ENCODE data around the gene CLEC16A.

DNA sequence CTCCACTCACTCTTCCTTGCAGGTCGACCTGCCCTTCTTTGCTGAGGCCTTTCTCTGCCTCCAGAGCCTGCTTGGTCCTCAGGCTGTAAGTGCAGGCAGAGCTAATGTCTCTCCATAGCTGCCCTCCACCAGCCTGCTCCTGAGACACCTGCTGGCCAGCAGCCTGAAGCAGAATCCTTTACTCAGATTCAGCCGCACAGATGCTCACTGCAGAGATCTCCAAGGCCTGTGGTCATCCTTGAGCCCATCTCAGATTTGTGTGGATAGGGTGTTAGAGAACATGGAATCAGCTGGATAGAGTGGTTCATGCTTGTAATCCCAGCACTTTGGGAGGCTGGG is 13.6 kb upstream of the CLEC16A start:
- TF ChIP-seq EZH2phosphoT487 (IDR thresholded peaks at IDR 0.05; ENCODE audit: unreplicated experiment) = no peak
- no peak for TF ChIP-seq EZH2 (IDR thresholded peaks at IDR 0.05; ENCODE audit: low read depth, unreplicated experiment)
- no peak for TF ChIP-seq POLR2AphosphoS5 (IDR thresholded peaks at IDR 0.05; ENCODE audit: low read depth)
- TF ChIP-seq CTCF (conservative IDR thresholded peaks at IDR 0.05; ENCODE audit: low read depth in 2 of 2) = peak; percentile 18 to 33; a peak in 3 of 4 replicates
- no peak for TF ChIP-seq REST (IDR thresholded peaks at IDR 0.05; ENCODE audit: unreplicated experiment)
- TF ChIP-seq, protein P1, sequence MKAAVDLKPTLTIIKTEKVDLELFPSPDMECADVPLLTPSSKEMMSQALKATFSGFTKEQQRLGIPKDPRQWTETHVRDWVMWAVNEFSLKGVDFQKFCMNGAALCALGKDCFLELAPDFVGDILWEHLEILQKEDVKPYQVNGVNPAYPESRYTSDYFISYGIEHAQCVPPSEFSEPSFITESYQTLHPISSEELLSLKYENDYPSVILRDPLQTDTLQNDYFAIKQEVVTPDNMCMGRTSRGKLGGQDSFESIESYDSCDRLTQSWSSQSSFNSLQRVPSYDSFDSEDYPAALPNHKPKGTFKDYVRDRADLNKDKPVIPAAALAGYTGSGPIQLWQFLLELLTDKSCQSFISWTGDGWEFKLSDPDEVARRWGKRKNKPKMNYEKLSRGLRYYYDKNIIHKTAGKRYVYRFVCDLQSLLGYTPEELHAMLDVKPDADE (IDR thresholded peaks at IDR 0.05) = no peak
- no peak for TF ChIP-seq JUNB (IDR thresholded peaks at IDR 0.05; ENCODE audit: unreplicated experiment)
- TF ChIP-seq, protein P2, sequence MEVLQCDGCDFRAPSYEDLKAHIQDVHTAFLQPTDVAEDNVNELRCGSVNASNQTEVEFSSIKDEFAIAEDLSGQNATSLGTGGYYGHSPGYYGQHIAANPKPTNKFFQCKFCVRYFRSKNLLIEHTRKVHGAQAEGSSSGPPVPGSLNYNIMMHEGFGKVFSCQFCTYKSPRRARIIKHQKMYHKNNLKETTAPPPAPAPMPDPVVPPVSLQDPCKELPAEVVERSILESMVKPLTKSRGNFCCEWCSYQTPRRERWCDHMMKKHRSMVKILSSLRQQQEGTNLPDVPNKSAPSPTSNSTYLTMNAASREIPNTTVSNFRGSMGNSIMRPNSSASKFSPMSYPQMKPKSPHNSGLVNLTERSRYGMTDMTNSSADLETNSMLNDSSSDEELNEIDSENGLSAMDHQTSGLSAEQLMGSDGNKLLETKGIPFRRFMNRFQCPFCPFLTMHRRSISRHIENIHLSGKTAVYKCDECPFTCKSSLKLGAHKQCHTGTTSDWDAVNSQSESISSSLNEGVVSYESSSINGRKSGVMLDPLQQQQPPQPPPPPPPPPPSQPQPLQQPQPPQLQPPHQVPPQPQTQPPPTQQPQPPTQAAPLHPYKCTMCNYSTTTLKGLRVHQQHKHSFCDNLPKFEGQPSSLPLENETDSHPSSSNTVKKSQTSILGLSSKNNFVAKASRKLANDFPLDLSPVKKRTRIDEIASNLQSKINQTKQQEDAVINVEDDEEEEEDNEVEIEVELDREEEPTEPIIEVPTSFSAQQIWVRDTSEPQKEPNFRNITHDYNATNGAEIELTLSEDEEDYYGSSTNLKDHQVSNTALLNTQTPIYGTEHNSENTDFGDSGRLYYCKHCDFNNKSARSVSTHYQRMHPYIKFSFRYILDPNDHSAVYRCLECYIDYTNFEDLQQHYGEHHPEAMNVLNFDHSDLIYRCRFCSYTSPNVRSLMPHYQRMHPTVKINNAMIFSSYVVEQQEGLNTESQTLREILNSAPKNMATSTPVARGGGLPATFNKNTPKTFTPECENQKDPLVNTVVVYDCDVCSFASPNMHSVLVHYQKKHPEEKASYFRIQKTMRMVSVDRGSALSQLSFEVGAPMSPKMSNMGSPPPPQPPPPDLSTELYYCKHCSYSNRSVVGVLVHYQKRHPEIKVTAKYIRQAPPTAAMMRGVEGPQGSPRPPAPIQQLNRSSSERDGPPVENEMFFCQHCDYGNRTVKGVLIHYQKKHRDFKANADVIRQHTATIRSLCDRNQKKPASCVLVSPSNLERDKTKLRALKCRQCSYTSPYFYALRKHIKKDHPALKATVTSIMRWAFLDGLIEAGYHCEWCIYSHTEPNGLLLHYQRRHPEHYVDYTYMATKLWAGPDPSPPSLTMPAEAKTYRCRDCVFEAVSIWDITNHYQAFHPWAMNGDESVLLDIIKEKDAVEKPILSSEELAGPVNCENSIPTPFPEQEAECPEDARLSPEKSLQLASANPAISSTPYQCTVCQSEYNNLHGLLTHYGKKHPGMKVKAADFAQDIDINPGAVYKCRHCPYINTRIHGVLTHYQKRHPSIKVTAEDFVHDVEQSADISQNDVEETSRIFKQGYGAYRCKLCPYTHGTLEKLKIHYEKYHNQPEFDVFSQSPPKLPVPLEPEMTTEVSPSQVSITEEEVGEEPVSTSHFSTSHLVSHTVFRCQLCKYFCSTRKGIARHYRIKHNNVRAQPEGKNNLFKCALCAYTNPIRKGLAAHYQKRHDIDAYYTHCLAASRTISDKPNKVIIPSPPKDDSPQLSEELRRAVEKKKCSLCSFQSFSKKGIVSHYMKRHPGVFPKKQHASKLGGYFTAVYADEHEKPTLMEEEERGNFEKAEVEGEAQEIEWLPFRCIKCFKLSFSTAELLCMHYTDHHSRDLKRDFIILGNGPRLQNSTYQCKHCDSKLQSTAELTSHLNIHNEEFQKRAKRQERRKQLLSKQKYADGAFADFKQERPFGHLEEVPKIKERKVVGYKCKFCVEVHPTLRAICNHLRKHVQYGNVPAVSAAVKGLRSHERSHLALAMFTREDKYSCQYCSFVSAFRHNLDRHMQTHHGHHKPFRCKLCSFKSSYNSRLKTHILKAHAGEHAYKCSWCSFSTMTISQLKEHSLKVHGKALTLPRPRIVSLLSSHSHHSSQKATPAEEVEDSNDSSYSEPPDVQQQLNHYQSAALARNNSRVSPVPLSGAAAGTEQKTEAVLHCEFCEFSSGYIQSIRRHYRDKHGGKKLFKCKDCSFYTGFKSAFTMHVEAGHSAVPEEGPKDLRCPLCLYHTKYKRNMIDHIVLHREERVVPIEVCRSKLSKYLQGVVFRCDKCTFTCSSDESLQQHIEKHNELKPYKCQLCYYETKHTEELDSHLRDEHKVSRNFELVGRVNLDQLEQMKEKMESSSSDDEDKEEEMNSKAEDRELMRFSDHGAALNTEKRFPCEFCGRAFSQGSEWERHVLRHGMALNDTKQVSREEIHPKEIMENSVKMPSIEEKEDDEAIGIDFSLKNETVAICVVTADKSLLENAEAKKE (CRISPR knock-in tag; IDR thresholded peaks at IDR 0.05) = no peak
- TF ChIP-seq CREB1 (CRISPR knock-in tag; IDR thresholded peaks at IDR 0.05; ENCODE audit: low read depth) = no peak
- no peak for TF ChIP-seq ZNF114 (CRISPR knock-in tag; IDR thresholded peaks at IDR 0.05)
- no peak for TF ChIP-seq STAT1 (IDR thresholded peaks at IDR 0.05; ENCODE audit: unreplicated experiment)
- no peak for TF ChIP-seq NANOG (IDR thresholded peaks at IDR 0.05; ENCODE audit: borderline replicate concordance)

All from GM23338 (cell line).